ENCODE data around the gene RXFP1.

RXFP1 gene

GRCh38 chr4:158664806-158665205, 143.1 kb downstream of the RXFP1 start:
- H3K4me3 ChIP-seq (ENCODE audit: low read length) = no peak overlapping the region
- TF ChIP-seq ZNF274 (IDR thresholded peaks at IDR 0.05; ENCODE audit: low read depth, low read length) = no peak

GRCh38 chr4:158666892-158667291, 145.2 kb downstream of the RXFP1 start:
- H3K4me3 ChIP-seq (ENCODE audit: low read length) = no peak overlapping the region
- no peak for TF ChIP-seq ZNF274 (IDR thresholded peaks at IDR 0.05; ENCODE audit: low read depth, low read length)

GRCh38 chr4:158667651-158668198, 146.0 kb downstream of the RXFP1 start:
- no peak for TF ChIP-seq ZNF274 (IDR thresholded peaks at IDR 0.05; ENCODE audit: low read depth, low read length)

GRCh38 chr4:158669310-158669709, 147.6 kb downstream of the RXFP1 start:
- TF ChIP-seq ZNF274 (IDR thresholded peaks at IDR 0.05; ENCODE audit: low read depth, low read length) = no peak

More at GRCh38 chr4:158667651-158668198, 146.0 kb downstream of the RXFP1 start:
- H3K4me3 ChIP-seq (ENCODE audit: low read length) = no peak overlapping the region

GRCh38 chr4:158670975-158671664, 149.4 kb downstream of the RXFP1 start:
- TF ChIP-seq ZNF274 (IDR thresholded peaks at IDR 0.05; ENCODE audit: low read depth, low read length) = no peak
- H3K4me3 ChIP-seq (ENCODE audit: low read length) = peak overlapping the region; percentile 73

More at GRCh38 chr4:158669310-158669709, 147.6 kb downstream of the RXFP1 start:
- H3K4me3 ChIP-seq (ENCODE audit: low read length) = no peak overlapping the region

GRCh38 chr4:158671665-158671914, 149.9 kb downstream of the RXFP1 start, which contains the start of gene C4orf46:
Gene C4orf46, minus strand, starts transcription at chr4:158671887. Its CDS starts 86 bp downstream, at chr4:158671801.
- TF ChIP-seq ZNF274 (IDR thresholded peaks at IDR 0.05; ENCODE audit: low read depth, low read length) = no peak

GRCh38 chr4:158671915-158672806, 150.5 kb downstream of the RXFP1 start, which contains the start of gene ETFDH:
Gene ETFDH, plus strand, starts transcription at chr4:158672296. Its CDS starts 161 bp downstream, at chr4:158672457.
- no peak for TF ChIP-seq ZNF274 (IDR thresholded peaks at IDR 0.05; ENCODE audit: low read depth, low read length)
- H3K4me3 ChIP-seq (ENCODE audit: low read length) = peak within 1 kb of the TSS; percentile 78

More at GRCh38 chr4:158671665-158671914, 149.9 kb downstream of the RXFP1 start, which contains the start of gene C4orf46:
- H3K4me3 ChIP-seq (ENCODE audit: low read length) = peak within 1 kb of the TSS; percentile 78

GRCh38 chr4:158673633-158674032, 152.0 kb downstream of the RXFP1 start:
- TF ChIP-seq ZNF274 (IDR thresholded peaks at IDR 0.05; ENCODE audit: low read depth, low read length) = no peak
- no peak overlapping the region for H3K4me3 ChIP-seq (ENCODE audit: low read length)

GRCh38 chr4:158676076-158676475, 154.4 kb downstream of the RXFP1 start:
- no peak overlapping the region for H3K4me3 ChIP-seq (ENCODE audit: low read length)
- no peak for TF ChIP-seq ZNF274 (IDR thresholded peaks at IDR 0.05; ENCODE audit: low read depth, low read length)

GRCh38 chr4:158678767-158679166, 157.1 kb downstream of the RXFP1 start:
- no peak overlapping the region for H3K4me3 ChIP-seq (ENCODE audit: low read length)
- no peak for TF ChIP-seq ZNF274 (IDR thresholded peaks at IDR 0.05; ENCODE audit: low read depth, low read length)

GRCh38 chr4:158681629-158682028, 159.9 kb downstream of the RXFP1 start:
- TF ChIP-seq ZNF274 (IDR thresholded peaks at IDR 0.05; ENCODE audit: low read depth, low read length) = no peak
- H3K4me3 ChIP-seq (ENCODE audit: low read length) = no peak overlapping the region

- no peak for TF ChIP-seq ZNF274 (IDR thresholded peaks at IDR 0.05; ENCODE audit: low read depth, low read length)
Measured at GRCh38 chr4:158682066-158682465, 160.4 kb downstream of the RXFP1 start.

GRCh38 chr4:158688813-158689212, 167.1 kb downstream of the RXFP1 start:
- no peak overlapping the region for H3K4me3 ChIP-seq (ENCODE audit: low read length)
- no peak for TF ChIP-seq ZNF274 (IDR thresholded peaks at IDR 0.05; ENCODE audit: low read depth, low read length)

More at GRCh38 chr4:158682066-158682465, 160.4 kb downstream of the RXFP1 start:
- H3K4me3 ChIP-seq (ENCODE audit: low read length) = no peak overlapping the region
